Smooth muscle cell (in vitro differentiated cells): ENCODE data around the gene CACNA1E. TPM values are rescaled to one million over a fixed set of nuclear protein-coding genes. Genes with fewer than 3 reads are reported as not detected.

Experiments used
- DNase-seq: peaks from one replicate; lab custom pipeline; 2025; ENCODE audit not compliant: unreplicated experiment; lab: John Stamatoyannopoulos, UW
- H2AFZ ChIP-seq: fragments of 200-600 bp; sonication (generic); 2 replicates; pipeline ENCODE4 v1.6.0; 2016; ENCODE audit warnings: antibody characterized with exemption, low read depth, mild to moderate bottlenecking
- H3F3A ChIP-seq: fragments of 200-600 bp; sonication (generic); 2 replicates; pipeline ENCODE4 v1.6.0; 2017; ENCODE audit warnings: antibody characterized with exemption, low read depth
- H3K27ac ChIP-seq: fragments of 200-600 bp; sonication (generic); 2 replicates; pipeline ENCODE4 v1.5.1; 2016; ENCODE audit warnings: low read depth, mild to moderate bottlenecking
- H3K27me3 ChIP-seq: fragments of 200-600 bp; sonication (generic); 2 replicates; pipeline ENCODE4 v1.6.1; 2016; ENCODE audit warnings: low read depth, mild to moderate bottlenecking
- H3K36me3 ChIP-seq: fragments of 200-600 bp; sonication (generic); 2 replicates; pipeline ENCODE4 v1.5.1; 2016; ENCODE audit warnings: low read depth
- H3K4me1 ChIP-seq: fragments of 200-600 bp; sonication (generic); 2 replicates; pipeline ENCODE4 v1.5.1; 2016; ENCODE audit warnings: low read depth
- H3K4me2 ChIP-seq: fragments of 200-600 bp; sonication (generic); 2 replicates; pipeline ENCODE4 v1.6.0; 2016; ENCODE audit warnings: mild to moderate bottlenecking
- H3K4me3 ChIP-seq: fragments of 200-600 bp; sonication (generic); 2 replicates; pipeline ENCODE4 v1.5.1; 2016; ENCODE audit warnings: mild to moderate bottlenecking
- H3K79me2 ChIP-seq: fragments of 200-600 bp; sonication (generic); 2 replicates; pipeline ENCODE4 v1.6.0; 2016; ENCODE audit warnings: low read depth, mild to moderate bottlenecking
- H3K9ac ChIP-seq: fragments of 200-600 bp; sonication (generic); 2 replicates; pipeline ENCODE4 v1.6.0; 2016; ENCODE audit warnings: low read depth
- H3K9me3 ChIP-seq: fragments of 200-600 bp; sonication (generic); replicated peaks from 2 replicates; pipeline ENCODE4 v1.5.1; 2016; ENCODE audit warnings: low read depth
- H4K20me1 ChIP-seq: fragments of 200-600 bp; sonication (generic); 2 replicates; pipeline ENCODE4 v1.6.0; 2016; ENCODE audit warnings: low read depth
- CTCF ChIP-seq: fragments of 200-600 bp; sonication (generic); IDR thresholded peaks from 2 replicates; pipeline ENCODE4 v1.5.1; 2017; ENCODE audit warnings: borderline replicate concordance, mild to moderate bottlenecking, antibody characterized with exemption; ENCODE audit not compliant: insufficient read depth, poor library complexity, severe bottlenecking
- WGBS: methylation state at CpG from one replicate; pipeline ENCODE4 v1.1.7; 2016; ENCODE audit warnings: low lambda C conversion rate; 5-methylcytosine and 5-hydroxymethylcytosine counted together
- polyA plus RNA-seq: library from polyadenylated mRNA; unstranded; fragments of >200 nt; fragmentation: Nextera tagmentation; extraction: Ambion mirVana; gene quantifications from 2 replicates; pipeline ENCODE4 v1.2.1, GENCODE V29; 2016
- total RNA-seq: library from RNA; depleted of rRNA; stranded (reverse); fragments of >200 nt; gene quantifications from 2 replicates; pipeline ENCODE4 v1.2.3, GENCODE V29; 2014

The CACNA1E gene
- total and polyA plus RNA-seq, 2 experiments from 2014 or later = not detected

DNA sequence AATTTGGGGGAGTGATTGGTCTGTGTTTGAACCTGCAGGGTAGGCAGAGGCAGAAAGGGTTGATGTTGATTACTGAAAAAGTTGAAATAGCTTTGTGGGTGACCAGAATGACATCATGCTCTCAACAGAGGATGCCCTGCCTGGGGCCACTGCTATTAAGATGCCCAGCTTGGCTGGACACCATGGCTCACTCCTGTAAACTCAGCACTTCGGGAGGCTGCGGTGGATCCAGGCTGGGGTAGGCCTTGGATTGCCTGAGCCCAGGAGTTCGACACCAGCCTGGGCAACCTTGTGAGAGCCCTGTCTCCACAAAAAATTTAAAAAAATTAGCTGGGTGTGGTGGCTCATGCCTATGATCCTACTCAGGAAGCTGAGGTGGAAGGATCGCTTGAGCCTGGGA, 42.8 kb upstream of the CACNA1E start:
- no peak overlapping the region for H3K4me3 ChIP-seq
- no peak overlapping the region for H3K27ac ChIP-seq
- H3K79me2 ChIP-seq = no peaks in the 10 kb centered on the region
- TF ChIP-seq CTCF = no peak
- no peak overlapping the region for H3K4me2 ChIP-seq
- no peak overlapping the region for H2AFZ ChIP-seq
- no peaks in the 10 kb centered on the region for H3F3A ChIP-seq
- peaks cover 7% of the 10 kb centered on the region for H3K27me3 ChIP-seq
- DNase-seq = no peak
- no peak overlapping the region for H3K9ac ChIP-seq
- no peaks in the 10 kb centered on the region for H3K36me3 ChIP-seq
- no peaks in the 10 kb centered on the region for H4K20me1 ChIP-seq
- peaks cover 10% of the 10 kb centered on the region for H3K4me1 ChIP-seq
- 96% methylated on average over 4 of the region's 4 CpGs for WGBS
- H3K9me3 ChIP-seq = no peaks in the 10 kb centered on the region

DNA sequence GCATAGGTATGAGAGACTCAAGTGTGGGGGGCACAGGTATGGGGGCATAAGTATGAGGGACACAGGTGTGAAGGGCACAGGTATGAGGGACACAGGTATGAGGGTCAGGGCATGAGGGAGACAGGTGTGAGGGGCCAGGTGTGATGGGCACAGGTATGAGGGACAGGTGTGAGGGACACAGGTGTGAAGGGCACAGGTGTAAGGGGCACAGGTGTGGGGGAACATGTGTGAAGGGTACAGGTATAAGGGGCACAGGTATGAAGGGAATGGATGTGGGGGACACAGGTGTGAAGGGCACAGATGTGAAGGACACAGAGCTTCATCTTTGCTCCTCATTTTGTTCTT, 41.2 kb upstream of the CACNA1E start:
- TF ChIP-seq CTCF = no peak
- Histone ChIP-seq H3K4me1 (peaks cover 10% of the 10 kb centered on the region), H3K9me3 (no peaks in the 10 kb centered on the region), H3K4me3 (no peak overlapping the region), H3K4me2 (peak overlapping the region; percentile 42), H3K79me2 (no peaks in the 10 kb centered on the region), H2AFZ (no peak overlapping the region), H3F3A (no peaks in the 10 kb centered on the region), H3K9ac (no peak overlapping the region), H3K27ac (peak overlapping the region; percentile 73), H3K27me3 (peaks cover 7% of the 10 kb centered on the region), H4K20me1 (no peaks in the 10 kb centered on the region), H3K36me3 (no peaks in the 10 kb centered on the region)
- no peak for DNase-seq

DNA sequence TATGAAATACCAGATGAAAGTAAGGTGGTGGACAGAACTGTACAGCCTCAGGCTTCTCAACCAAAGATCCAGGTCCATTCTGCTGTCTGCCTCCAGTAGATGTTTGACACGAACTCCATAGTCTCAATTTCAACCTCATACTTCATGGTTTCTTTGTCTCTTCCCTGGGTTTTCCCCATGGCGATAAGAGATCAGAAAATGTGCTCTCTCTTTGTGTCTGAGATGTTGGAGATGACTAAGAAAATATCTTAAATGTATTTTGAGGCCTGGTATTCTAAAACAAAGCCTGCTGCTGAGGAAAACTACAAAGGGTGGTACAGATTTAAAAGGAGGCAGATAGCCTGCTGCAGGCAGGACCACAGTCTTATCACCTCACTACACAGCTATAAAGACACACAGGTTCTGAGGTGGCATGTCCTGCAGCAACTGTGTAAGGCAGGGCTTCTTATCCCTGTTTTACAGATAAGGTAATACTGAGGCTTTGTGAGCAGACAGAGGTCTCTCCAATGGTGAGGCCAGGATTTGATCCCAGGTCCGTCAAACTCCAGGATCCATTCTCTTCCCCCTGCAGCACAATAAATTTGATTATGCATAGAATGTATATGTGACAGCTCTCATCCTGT, 40.0 kb upstream of the CACNA1E start:
- Histone ChIP-seq H4K20me1 (no peaks in the 10 kb centered on the region), H3K9me3 (no peaks in the 10 kb centered on the region), H2AFZ (no peak overlapping the region), H3K36me3 (no peaks in the 10 kb centered on the region), H3K4me3 (no peak overlapping the region), H3K9ac (no peak overlapping the region), H3K4me1 (peaks cover 10% of the 10 kb centered on the region), H3K79me2 (no peaks in the 10 kb centered on the region), H3K27me3 (peaks cover 7% of the 10 kb centered on the region), H3K27ac (peak overlapping the region; percentile 0), H3K4me2 (no peak overlapping the region), H3F3A (no peaks in the 10 kb centered on the region)
- 75% methylated on average over 3 of the region's 3 CpGs for WGBS
- no peak for TF ChIP-seq CTCF
- no peak for DNase-seq

GRCh38 chr1:181445436-181445835, 37.9 kb upstream of the CACNA1E start:
- Histone ChIP-seq H3K36me3 (no peaks in the 10 kb centered on the region), H3K79me2 (no peaks in the 10 kb centered on the region), H3F3A (no peaks in the 10 kb centered on the region), H3K9ac (no peak overlapping the region), H3K9me3 (no peaks in the 10 kb centered on the region), H3K27ac (no peak overlapping the region), H3K4me2 (no peak overlapping the region), H3K4me3 (no peak overlapping the region), H2AFZ (no peak overlapping the region), H3K4me1 (peaks cover 10% of the 10 kb centered on the region), H3K27me3 (no peaks in the 10 kb centered on the region), H4K20me1 (no peaks in the 10 kb centered on the region)
- no peak for TF ChIP-seq CTCF
- no peak for DNase-seq
